Retinal pigment epithelial cell (primary cell): ENCODE measurements around the gene ATXN7.

ENCODE experiments used
- DNase-seq: peaks from one replicate; pipeline ENCODE4 v3.0.0-alpha.2; 2010; ENCODE audit warnings: low read depth
- H3K4me3 ChIP-seq: 2 replicates; pipeline ENCODE4 v1.5.1; 2011; ENCODE audit warnings: mild to moderate bottlenecking, low read length, control low read depth, moderate library complexity
- CTCF ChIP-seq: conservative IDR thresholded peaks from 2 replicates; pipeline ENCODE4 v1.5.1; 2011; ENCODE audit warnings: low read depth, low read length, control low read depth, inconsistent platforms

ATXN7 gene

GRCh38 chr3:63934041-63934866 is 70.6 kb downstream of the ATXN7 start:
- H3K4me3 ChIP-seq = no peak overlapping the region
- TF ChIP-seq CTCF = no peak
- no peak for DNase-seq

DNA sequence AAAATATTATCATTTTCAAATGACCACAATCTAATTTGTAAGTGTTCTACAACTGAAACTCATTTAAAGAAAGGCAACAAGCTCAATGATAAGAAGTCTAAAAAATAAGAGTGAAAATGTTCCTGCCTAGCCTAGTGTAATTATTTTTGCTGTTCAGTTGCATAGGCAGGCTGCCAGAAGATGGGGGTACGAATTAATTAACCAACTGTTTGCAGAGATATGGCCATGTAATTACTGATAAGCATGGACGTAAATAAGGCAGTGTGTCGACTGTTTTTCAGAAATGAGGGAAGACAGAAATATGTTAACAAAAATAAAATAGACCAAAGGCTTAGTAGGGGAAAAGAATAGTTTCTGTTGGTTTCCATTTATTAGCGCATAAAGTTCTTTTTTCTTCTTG is 73.3 kb downstream of the ATXN7 start:
- no peak overlapping the region for H3K4me3 ChIP-seq
- no peak for DNase-seq
- no peak for TF ChIP-seq CTCF

DNA sequence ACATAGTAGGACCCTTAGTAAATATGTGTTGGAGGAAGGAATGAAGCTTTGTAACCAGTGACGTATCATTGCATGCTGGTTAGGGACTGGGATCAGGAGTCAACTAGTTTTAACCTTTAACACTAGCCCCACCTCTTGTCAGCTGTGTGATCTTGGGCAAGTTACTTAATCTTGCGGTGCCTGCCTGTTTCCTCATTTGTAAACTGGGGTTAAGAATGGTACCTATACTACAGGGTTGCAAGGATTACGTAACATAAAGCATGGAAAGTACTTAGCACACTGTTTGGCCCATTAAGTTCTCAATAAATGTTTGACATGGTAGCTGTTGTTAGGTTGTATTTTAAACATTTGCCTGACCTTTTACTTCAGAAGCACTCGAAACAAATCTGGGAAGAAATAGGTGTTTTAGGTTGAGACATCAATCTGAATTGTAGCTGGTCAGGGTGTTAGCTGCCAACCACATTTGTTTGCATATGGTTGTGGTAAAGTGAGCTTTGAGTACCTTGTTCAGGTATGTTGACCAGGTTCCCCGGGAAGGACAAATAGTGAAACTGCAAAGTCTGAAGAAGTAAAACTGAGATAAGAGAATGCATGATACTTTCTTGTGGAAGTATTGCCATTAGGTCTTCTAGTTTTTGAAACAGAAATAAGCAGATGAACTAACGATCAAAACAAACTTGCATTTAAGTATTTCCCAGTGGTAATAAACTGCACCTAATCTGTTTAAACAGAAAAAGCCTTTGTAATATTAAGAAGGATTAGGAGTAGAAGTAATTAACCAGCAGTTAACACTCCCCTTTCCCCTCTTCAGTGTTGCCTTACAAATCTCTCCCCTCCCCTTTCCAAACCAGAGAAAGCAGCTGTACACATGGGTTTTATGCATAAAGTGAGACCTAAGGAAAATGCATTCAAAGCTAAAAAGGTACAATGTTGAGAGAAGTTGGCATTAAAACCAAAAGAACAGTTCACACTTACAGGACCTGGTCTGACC is 74.3 kb downstream of the ATXN7 start:
- no peak for TF ChIP-seq CTCF
- H3K4me3 ChIP-seq = no peak overlapping the region
- no peak for DNase-seq

GRCh38 chr3:63940389-63940757 is 76.7 kb downstream of the ATXN7 start:
- DNase-seq = no peak
- H3K4me3 ChIP-seq = no peak overlapping the region
- no peak for TF ChIP-seq CTCF

- no peak for TF ChIP-seq CTCF
- no peak for DNase-seq
- no peak overlapping the region for H3K4me3 ChIP-seq
Measured at GRCh38 chr3:63942528-63942927, 78.9 kb downstream of the ATXN7 start.

GRCh38 chr3:63943678-63944077 is 80.0 kb downstream of the ATXN7 start:
- no peak overlapping the region for H3K4me3 ChIP-seq
- TF ChIP-seq CTCF = no peak
- DNase-seq = no peak
